Retinal pigment epithelial cell (primary cell): ENCODE measurements around the gene HRAS.
A peak's percentile ranks its signal among the peaks of the same experiment; 100 is the strongest.

Experiments used
- DNase-seq: peaks from one replicate; pipeline ENCODE4 v3.0.0-alpha.2; 2010; ENCODE audit warnings: low read depth
- H3K4me3 ChIP-seq: 2 replicates; pipeline ENCODE4 v1.5.1; 2011; ENCODE audit warnings: mild to moderate bottlenecking, low read length, control low read depth, moderate library complexity
- TF ChIP-seq, protein P1 (sequence below): conservative IDR thresholded peaks from 2 replicates; pipeline ENCODE4 v1.5.1; 2011; ENCODE audit warnings: low read depth, low read length, control low read depth, inconsistent platforms

HRAS gene

DNA sequence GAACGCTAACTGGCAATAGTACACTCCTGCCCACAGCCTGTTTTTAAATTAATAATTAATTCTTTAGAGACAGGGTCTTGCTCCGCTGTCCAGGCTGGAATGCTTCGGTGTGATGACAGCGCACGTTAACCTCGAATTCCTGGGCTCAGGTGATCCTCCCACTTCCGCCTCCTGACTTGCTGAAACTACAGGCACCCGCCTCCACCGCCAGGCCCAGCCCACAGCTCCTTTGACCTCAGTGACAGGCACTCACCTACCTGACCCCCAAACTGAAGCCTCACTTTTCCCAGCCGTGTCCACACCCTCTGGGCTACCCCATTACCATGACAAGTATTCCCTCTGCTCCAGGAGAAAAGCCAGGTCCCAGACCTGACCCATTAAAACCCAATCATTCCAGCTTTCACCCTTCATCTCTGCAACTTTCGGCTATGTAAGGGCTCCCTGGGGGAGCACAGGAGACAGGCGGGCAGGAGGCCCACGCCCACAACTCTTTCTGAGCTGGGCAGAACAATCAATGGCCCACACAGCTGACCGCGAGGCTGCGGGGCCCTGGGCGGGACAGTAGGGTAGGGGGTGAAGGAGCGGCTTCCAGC, 24.4 kb upstream of the HRAS start:
- H3K4me3 ChIP-seq, result peak overlapping the region; percentile 55
- DNase-seq, result no peak
- TF ChIP-seq, protein P1, sequence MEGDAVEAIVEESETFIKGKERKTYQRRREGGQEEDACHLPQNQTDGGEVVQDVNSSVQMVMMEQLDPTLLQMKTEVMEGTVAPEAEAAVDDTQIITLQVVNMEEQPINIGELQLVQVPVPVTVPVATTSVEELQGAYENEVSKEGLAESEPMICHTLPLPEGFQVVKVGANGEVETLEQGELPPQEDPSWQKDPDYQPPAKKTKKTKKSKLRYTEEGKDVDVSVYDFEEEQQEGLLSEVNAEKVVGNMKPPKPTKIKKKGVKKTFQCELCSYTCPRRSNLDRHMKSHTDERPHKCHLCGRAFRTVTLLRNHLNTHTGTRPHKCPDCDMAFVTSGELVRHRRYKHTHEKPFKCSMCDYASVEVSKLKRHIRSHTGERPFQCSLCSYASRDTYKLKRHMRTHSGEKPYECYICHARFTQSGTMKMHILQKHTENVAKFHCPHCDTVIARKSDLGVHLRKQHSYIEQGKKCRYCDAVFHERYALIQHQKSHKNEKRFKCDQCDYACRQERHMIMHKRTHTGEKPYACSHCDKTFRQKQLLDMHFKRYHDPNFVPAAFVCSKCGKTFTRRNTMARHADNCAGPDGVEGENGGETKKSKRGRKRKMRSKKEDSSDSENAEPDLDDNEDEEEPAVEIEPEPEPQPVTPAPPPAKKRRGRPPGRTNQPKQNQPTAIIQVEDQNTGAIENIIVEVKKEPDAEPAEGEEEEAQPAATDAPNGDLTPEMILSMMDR, result no peak

DNA sequence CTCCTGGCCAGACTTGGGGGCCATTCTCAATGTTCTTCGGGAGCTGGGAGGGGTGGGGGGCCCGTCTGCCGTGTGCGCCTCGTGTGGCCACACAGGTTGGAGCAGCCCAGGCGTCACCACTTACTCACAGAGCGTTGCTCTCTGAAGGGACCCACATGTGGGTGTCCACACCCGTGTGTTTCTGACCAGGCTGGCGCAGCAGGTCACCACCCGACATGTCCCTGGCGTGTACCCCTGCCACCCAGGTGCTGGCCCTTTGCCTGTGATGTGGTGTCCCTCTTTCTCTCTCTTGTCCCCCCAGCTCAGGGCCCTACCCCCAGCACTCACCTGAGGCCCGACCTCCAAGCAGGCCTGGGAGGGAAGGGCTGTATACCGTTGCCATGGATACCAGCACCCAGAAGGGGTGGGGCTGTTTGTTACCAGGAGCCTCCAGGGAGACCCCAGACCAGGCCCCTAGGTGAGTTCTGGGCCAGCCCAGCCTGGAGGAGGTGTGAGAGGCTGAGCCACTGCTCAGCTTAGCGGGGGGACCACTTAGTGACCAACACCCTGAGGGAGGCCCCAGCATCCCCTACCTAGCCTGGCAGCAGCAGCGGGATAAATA, 23.7 kb upstream of the HRAS start:
- TF ChIP-seq, protein P1, result no peak
- H3K4me3 ChIP-seq, result no peak overlapping the region
- no peak for DNase-seq

DNA sequence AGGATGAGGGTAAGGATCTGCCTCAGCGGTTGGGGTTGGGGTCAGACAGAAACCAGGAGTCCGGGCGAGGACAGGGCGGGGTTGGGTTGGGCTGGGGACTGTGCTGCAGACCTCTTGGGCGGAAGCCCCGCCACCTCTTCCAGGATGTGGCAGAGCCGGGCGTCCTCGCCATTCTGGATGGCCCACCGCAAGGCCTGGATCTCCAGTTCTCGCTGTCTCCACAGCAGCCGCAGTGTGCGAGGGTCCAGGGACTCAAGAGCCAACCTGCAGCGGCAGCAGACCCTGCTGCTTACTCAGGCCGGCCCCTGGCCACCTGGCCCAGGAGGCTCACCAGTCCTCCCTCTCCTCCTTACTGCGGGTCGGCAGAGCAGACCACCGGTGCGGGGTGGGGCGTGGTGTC, 23.1 kb upstream of the HRAS start:
- no peak overlapping the region for H3K4me3 ChIP-seq
- DNase-seq, result no peak
- TF ChIP-seq, protein P1, result no peak

DNA sequence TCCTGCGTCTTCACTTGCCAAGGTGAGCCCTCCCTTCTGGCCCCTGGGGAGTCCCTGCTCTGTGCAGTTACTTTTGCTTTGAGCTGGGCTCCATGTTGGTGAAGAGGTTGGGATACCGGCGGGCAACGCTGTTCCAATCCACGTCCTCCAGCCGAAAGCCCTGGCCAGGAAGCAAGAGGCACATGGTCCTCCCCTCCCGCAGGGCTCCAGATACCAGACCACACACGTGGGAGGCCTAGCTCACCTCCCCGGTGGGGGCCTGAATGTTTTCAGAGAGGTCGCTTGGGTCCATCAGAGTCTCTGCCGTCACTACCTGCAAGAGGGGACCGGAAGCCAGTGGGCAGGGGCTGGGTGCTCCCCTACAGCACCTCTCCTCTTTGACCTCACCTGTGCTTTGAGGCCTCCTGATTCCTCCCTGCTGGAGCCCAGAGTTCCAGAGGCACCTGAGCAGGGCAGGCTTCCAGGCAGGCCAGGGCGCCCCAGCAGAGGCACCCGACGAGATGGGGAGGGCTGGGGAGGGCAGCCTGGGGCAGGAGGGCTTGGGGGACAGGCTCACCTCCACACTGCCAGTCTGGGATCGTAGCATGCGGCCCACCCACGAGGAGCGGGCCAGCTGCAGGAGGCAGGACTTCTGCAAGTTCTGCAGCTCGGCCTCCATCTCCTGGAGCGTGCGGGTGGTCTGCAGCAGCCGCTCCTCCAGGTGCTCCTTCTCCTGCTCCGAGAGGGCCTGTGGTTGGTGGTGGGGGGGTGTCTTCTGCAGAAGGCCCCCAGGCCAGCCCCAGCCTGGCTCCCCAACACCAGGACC, 22.2 kb upstream of the HRAS start:
- TF ChIP-seq, protein P1, result no peak
- no peak for DNase-seq
- no peak overlapping the region for H3K4me3 ChIP-seq

DNA sequence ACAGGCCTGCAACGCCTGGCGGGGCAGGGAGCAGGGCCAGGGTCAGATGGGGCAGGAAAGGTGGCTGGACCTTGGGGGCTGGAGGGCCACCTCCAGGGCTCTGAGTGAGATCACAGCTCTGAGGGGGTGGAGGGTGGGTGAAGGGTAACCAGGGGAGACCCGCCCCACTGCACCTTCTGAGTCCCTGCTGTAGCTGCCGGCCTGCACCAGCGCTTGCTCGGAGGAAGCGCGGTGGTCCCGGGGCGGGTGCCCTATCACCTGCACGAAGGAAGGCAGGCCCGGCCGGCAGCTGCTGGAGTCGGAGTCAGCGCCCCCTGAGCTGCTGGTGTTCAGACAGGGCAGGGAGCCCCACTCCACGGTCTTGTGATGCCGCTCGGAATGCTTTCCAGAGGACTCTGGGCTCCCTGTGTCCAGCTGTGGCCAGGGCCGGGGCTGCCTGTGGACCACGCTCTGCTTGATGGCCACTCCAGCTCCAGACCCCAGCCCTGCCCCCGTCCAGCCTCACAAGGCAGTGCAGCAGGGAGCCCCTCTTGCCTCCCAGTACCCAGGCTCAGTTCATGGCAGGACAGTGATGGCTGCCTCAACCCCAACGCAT, 21.4 kb upstream of the HRAS start:
- TF ChIP-seq, protein P1, result no peak
- H3K4me3 ChIP-seq, result no peak overlapping the region
- no peak for DNase-seq

DNA sequence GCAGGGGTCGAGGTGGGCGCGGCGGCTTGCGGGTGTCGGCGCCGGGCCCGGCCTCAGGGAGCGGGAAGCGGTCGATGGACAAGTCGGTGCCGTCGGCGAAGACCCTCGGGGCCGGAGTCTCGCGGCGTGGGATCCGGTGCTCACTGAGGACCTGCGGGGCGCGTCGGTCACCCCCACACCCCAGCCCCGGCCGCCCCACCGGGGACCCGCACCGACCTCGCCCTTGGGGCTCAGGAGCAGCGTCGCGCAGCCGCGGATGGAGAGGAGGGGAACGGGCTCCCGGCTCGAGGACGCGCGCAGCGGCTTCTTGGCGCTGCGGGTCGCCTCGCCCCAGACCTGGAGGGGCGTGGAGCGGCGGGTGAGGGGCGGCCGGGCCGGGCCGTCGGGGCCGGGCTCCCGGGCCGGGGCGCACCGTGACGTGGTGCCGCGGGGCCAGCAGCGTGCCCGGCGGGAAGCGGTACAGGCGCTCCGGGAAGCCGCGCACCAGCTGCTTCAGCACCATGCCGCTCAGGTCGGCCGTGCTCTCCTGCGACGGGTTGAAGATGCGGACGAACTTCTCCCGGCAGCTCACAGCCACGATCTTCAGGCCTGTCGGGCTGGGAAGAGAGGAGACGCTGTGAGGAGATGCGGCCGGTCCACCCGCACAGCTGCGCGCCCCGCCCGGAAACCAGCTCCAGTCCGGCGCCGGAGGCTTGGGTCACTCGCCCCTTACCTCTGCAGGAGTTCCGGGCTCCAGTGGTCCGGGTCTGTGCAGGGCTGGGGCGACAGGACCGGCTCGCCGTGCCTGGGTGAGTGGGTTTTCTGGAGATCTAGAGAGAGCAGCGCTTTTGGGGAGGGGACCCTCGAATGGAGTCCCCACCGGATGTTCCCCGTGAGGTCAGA, 20.6 kb upstream of the HRAS start:
- H3K4me3 ChIP-seq, result no peak overlapping the region
- TF ChIP-seq, protein P1, result no peak
- DNase-seq, result no peak
